Activated CD8-positive, alpha-beta memory T cell treated with anti-CD3 and anti-CD28 coated beads, Interleukin-2, amount 50 U/mL, for 24 hours (primary cell): ENCODE results near the gene BHLHA15.

Experiments used
- DNase-seq: peaks from one replicate; pipeline ENCODE4 v3.0.0-alpha.2; 2020; ENCODE audit errors: extremely low read depth

BHLHA15 gene

DNA sequence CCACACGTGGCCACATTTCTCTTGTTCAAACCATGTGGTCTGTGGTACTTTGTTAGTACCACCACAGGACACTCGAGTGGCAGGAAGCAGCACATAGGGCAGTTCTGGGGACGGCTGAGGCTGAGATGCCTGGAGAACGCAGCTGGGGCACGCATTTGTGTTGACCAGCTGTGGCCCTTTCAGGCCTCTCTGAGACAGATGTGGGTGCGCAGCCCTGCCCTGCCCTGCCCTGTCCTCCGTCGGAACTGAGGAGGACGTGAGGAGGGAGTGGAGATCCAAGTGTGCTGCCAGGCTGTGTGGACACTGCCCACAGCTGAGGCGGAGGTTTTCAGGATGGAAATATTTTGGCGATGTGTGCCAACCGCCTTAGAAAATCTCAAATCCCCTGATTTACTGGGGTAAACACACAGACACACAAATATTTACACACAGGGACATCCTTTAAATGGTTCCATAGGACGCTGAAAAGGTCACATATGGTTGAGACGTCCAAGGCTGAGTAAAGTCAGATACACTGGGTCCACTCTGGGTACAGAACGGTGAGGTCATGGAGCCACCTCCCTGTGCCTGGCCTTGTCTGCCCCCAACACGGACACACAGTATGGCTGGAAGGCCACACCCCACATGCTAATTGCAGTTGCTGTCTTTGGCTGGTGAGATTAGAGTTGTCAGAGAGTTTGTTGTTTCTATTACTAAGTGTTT lies 14.8 kb downstream of the BHLHA15 start:
- no peak for DNase-seq

DNA sequence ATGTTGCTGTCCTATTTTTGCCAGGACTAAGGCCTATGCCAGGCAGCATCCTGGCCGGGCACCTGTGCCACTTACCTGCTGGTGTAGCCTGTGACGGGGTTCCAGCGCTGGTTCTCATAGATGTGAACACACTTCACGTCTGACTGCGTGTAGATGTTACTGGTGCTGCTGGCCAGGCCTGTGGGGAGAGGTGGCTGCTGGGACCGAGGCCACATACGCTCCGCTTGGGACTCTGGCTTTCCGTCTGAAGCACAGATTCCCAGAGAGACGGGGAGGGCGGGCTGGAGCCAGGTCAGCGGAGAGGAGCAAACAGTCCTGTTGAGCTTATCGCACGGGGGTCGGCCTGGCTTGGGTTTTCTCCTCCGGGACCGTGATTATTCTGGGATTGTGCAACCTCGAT lies 16.7 kb downstream of the BHLHA15 start:
- no peak for DNase-seq

DNA sequence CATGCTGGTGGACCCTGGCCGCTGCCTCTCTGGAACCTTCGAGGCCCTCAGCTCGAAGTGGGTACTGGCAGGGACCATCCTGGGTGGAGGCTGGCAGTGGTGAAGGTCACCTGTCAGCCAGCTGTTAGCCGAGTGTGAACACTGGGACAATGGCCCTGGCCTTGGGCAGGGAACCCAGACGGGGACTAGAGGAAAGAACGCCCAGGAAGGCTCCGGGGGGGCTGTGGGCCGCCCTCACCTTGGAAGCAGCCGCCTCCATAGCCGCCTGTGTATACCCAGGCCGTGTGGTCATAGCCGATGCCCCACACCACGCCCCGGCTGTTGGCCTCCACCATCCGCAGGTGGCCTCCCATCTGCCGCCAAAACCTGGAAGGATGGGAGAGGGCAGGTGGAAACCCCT lies 17.6 kb downstream of the BHLHA15 start:
- no peak for DNase-seq

DNA sequence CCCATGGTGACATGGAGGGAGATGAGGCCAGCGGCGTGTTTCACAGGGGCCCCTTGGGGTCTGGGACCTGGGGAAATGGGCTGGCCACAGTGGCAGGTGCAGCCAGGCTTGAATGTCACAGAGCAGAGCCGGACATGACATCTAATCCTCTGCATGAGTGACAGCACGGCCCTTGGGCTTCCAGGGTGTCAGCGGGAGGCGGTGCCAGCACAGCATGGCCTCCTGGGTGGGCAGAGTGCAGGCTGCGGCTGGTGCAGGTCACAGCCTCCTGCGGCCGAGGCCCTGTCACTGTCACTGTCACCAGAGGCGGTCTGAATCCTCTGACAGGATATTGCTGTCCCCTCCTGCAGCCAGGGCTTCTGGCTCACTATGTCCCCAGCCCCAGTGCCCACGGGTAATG lies 18.2 kb downstream of the BHLHA15 start:
- DNase-seq: no peak

DNA sequence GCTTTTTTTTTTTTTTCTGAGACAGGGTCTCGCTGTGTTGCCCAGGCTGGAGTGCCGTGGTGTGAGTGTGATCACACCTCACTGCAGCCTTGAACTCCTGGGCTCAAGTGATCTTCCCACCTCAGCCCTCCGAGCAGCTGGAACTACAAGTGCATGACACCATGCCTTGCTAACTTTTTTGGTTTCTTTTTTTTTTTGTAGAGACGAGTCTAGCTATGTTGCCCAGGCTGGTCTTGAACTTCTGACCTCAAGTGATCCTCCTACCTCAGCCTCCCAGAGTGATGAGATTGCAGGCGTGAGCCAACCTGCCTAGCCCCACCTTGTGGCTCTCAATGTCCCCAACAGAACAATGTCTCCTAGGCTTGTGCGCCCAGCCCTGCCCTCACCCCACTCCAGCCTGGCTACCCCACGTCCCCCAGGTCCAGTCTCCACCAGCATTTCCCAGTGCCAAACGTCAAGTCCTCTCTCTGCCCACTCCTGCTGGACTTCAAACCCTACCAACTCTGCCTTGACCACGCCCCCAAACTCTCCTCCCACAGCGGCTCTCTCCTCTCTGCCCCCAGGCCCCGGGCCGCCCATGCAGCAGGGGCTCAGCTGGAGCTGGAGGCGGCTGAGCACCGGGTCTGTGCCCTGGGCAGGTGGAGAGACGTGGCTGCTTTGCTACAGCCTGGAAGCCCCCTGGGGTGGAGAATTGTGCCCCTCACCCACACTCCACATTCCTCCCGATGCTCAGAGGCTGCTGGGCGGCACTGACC lies 18.9 kb downstream of the BHLHA15 start:
- DNase-seq: no peak

DNA sequence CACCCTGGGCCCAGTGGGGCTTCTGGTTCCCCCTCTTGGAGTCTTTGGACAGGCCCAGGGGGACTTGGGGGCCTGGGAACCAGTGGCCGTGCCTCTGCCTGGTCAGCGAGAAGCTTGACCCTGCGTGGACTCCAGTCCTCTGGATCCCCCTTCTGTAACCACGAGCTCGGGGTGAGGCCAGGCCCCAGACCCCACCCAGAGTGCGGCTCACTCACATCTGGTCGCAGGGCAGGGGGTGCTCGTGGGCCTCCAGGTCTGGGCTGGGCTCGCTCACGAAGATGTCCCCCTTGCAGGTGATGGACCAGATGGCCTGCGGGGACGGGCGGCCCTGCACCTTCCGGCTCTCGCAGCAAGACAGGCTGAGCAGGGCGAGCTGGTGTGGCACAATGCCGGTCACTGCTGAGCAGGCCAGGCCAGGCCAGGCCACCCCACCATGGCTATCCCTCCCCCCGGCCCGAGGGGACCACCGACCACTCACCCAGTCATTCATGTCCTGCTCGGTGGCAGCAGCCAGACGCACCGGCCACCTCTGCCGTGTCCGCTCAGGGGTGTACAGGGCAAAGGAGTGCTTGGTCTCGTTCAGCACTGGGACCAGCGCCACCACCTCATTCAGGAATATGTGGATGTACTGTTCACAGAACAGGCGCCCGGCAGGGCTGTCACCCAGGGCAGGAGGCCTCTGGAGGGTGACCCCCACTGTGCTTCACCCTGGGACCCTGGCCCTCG lies 19.7 kb downstream of the BHLHA15 start:
- no peak for DNase-seq

DNA sequence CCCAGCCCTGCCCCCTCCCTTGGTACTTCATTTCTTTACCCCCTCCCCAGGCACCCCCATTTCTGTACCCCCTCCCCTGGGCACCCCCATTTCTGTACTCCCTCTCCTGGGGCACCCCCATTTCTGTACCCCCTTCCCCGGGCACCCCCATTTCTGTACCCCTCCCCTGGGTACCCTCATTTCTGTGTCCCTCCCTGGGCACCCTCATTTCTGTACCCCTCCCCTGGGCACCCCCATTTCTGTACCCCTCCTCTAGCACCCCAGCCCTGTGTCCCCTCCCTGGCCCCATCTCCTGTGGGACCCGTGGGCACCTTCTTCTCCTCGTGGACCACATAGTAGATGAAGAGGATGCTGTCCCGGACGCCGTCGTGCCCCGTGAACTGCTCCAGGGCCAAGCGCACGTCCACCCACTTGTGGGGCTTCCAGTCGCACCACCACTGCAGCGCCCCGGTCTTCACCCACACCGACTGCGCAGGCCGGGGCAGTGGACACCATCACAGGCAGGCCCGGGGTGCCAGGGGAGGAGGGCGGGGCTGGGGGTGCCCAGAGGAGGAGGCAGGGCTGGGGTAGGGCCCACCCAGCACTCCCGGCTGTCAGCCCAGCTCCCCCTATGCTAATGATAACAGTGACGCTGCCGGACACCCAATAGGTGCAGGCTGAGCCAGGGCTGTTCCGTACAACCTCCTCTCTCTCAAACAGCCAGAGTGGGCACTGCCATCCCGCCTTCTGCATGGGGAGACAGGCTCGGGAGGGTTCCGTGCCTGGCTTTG lies 20.4 kb downstream of the BHLHA15 start:
- DNase-seq: no peak

- no peak for DNase-seq
These were observed 21.0 kb downstream of the BHLHA15 start for GRCh38 chr7:98232263-98232585.

GRCh38 chr7:98232799-98233198 lies 21.6 kb downstream of the BHLHA15 start:
- no peak for DNase-seq

GRCh38 chr7:98233219-98234070 lies 22.2 kb downstream of the BHLHA15 start:
- no peak for DNase-seq

DNA sequence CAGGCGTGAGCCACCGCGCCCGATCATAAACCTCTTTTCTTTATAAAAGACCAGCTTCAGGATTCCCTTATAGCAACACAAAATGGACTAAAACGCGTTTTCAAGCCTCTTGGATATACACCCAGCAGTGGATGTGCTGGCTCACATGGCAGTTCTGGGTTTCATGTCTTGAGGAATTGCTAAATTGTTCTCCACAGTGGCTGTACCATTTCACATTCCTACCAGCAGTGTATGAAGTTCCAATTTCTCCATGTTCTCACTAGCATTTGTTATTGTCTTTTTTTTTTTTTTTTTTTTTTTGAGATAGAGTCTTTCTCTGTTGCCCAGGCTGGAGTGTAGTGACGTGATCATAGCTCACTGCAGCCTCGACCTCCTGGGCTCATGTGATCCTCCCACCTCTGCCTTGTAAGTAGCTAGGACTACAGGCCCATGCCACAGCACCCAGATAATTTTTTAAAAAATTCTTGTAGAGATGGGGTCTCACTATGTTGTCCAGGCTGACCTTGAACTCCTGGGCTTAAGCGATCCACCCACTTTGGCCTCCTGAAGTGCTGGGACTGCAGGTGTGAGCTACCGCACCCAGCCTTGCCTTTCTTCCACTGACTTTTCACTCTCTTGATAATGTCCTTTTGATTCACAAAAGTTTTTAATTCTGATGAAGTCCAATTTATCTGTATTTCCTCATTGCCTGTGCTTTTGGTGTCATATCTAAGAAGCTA lies 23.3 kb downstream of the BHLHA15 start:
- DNase-seq: no peak

- no peak for DNase-seq
These were observed 24.7 kb downstream of the BHLHA15 start for GRCh38 chr7:98235901-98236300.

GRCh38 chr7:98236355-98237185 lies 25.3 kb downstream of the BHLHA15 start:
- DNase-seq: no peak

DNA sequence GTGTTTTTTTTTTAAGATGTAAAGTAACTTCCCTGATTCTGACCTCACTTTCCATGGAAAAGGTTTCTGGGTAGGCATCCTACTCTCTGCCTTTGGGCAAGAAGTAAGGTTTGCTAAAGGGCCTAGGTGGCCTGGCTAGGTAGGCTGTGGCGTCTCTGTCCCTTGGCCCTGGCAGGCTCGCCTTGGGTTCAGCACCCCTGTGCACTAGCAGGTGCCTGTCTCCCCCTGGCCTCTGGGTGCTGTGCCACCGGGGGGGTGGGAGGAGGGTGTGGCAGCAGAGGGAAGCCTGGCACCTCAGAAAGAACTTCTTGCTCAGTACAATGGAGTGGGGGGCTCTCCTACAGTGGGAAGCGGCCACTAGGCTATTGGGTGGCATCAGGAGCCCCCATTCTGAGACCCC lies 26.8 kb downstream of the BHLHA15 start:
- DNase-seq: no peak

DNA sequence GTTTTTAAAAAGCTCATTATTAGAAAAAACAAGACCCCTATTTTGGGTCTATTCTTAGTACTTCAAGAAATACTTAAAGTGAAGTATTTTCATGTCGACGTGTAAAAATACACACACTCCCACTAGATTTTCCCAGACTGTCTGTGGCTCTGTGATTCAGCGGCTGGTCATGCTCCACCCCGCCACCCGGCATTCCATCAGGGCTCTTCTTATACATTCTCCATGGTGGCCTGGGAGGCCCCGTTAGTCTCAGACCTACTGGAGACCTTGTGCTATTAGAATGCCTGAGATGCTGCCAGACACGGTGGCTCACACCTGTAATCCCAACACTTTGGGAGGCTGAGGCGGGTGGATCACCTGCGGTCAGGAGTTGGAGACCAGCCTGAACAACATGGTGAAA lies 27.7 kb downstream of the BHLHA15 start:
- DNase-seq: no peak

DNA sequence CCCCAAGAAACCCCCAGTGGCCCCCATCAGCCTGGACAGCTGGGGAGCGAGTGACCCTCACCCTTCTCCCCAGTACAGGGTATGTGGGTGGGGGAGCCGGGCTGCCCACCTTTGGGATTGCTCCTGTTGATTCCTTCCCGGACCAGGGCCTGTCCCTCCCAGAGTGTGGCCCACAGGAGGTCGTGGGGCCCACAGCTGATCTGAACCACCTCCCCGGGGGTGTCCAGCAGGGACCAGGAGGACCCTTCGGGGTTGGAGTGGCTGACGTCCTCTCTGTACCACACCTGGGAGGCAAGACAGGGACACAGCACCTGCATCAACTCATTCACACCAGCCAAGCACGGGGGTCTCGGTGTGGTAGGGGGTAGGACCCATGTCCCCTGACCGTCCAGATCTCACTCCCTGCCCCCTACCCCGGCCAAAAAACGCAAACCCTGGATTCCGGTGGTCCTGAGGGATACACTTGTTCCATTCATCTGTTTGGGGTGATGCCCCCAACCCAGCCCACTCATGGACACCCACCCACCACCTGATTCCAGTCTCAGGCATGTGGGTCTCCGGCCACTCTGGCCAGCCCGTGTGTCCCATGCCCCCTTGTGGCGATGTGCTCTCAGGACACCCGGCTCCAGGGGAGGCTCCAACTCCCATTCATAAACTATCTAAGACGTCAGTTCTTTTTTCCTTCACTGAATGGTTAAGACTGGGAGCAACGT lies 29.9 kb downstream of the BHLHA15 start:
- no peak for DNase-seq

- no peak for DNase-seq
These were observed 30.5 kb downstream of the BHLHA15 start for GRCh38 chr7:98241674-98242241.

DNA sequence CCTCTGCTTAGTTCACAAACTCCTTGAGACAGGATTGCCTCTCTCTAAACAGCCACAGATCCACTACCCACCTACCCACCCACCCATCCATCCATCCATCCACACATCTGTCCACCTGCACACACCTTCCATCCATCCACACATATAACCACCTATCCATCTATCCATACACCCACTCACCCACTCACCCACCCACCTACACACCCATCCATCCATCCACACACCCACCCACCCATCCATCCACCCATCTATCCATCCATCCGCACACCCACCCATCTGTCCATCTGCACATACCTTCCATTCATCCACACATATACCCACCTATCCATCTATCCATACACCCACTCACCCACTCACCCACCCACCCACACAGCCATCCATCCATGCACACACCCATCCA lies 31.1 kb downstream of the BHLHA15 start:
- DNase-seq: no peak

GRCh38 chr7:98242934-98243333 lies 31.7 kb downstream of the BHLHA15 start:
- DNase-seq: no peak
